HK-2 (cell line): ENCODE data around the gene TSPYL2.

ENCODE experiments used
- DNase-seq: peaks from one replicate; pipeline ENCODE4 v3.0.0-alpha.2; 2018; ENCODE audit not compliant: unreplicated experiment

Gene TSPYL2

DNA sequence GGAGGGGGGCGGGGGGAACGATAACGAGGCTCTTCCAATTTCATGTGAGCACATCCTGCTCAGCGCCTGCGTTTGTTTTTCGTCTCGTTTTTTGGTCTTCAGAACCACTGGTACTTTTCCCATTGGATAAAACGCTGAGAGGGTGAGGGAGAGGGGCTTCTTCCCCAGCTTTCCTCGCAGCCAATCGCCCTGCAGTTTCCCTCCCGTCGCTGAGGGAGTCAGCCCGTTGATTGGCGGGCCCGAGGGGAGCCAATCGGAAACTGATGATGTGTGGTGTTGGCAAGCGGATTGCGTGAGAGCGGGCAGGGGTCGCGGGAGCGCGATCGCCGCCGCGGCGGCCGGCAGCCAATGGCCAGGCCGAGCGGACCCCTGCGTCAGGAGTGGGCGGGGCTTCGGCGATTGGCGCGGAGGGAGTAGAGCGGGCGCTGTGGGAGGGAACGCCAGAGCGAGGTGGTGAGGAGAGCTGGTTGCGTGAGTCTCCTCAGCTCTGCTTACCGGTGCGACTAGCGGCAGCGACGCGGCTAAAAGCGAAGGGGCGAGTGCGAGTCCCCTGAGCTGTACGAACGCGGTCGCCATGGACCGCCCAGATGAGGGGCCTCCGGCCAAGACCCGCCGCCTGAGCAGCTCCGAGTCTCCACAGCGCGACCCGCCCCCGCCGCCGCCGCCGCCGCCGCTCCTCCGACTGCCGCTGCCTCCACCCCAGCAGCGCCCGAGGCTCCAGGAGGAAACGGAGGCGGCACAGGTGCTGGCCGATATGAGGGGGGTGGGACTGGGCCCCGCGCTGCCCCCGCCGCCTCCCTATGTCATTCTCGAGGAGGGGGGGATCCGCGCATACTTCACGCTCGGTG, at the start of gene TSPYL2:
TSS of gene TSPYL2 (plus strand) at position 443 of the 848 bp plus-strand sequence. CDS start at position 575, 132 bp downstream.
- peak; percentile 96 for DNase-seq

DNA sequence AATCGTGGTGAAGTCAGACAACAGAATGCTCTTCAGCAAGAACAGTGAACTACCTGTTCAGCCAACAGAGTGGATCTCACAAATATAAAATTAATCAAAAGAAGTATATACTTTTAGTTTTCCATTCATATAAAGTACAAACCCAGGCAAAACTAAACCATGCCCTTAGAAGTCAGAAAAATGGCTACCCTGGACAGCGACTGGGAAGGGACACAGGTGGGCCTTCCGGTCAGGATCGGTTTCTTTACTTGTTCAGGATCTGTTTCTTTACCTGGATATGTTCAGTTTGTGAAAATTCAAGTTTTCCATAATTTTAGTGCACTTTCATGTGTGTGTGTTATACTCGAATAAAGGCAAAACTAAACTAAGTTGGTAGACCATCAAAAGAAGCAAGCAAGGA, 46.0 kb upstream of the TSPYL2 start:
- no peak for DNase-seq

DNA sequence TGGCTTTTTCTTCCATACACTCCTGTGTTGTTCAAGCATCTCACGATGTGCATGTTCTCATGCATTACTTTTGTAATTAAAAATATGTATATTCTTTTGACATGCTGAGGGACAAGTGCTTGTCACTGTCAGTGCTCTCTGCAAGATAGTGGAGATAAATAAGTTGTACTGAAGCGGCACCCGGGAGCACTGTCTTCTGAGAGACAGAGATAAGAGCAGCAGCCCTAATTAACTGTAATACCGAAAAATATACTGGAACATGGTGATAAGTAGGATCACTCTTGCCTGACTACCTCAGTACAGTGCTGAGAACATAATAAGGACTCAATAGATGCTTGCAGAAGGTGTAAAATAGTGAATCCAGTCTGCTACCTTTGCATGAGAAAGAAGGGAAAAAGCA, 42.9 kb upstream of the TSPYL2 start:
- no peak for DNase-seq

DNA sequence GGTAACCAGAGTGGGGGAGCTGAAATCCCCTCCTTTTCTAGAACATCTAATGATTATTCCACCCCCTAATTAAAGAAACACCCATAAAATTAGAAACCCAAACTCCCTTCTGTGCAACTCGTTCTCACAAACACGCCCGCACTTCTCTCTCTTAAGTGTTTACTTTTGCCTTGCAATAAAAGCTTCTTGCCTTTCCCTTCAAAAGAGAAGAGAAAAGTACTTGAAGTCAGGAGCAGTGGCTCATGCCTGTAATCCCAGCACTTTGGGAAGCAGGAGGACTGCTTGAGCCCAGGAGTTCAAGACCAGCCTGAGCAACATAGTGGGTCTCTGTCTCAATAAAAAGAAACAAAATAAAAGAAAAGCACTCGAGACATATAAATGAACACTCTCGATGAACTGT, 37.2 kb upstream of the TSPYL2 start:
- DNase-seq = no peak

DNA sequence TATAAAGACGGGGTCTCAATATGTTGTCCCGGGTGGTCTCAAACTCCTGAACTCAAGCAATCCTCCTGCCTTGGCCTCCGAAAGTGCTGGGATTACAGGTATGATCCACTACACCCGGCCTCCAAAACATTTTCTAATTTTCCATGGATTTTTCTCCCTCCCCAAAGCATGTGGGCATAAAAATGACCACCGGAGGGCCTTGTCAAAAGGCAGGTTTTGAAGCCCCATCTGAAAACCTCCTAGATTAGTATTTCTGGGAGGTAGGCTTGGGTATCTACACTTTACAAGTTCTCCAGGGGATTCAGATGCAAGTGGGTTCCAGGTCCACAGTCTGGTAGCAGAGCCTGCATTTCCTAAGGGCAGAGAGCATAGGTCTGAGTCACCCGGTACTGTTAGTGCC, 34.9 kb upstream of the TSPYL2 start:
- no peak for DNase-seq

DNA sequence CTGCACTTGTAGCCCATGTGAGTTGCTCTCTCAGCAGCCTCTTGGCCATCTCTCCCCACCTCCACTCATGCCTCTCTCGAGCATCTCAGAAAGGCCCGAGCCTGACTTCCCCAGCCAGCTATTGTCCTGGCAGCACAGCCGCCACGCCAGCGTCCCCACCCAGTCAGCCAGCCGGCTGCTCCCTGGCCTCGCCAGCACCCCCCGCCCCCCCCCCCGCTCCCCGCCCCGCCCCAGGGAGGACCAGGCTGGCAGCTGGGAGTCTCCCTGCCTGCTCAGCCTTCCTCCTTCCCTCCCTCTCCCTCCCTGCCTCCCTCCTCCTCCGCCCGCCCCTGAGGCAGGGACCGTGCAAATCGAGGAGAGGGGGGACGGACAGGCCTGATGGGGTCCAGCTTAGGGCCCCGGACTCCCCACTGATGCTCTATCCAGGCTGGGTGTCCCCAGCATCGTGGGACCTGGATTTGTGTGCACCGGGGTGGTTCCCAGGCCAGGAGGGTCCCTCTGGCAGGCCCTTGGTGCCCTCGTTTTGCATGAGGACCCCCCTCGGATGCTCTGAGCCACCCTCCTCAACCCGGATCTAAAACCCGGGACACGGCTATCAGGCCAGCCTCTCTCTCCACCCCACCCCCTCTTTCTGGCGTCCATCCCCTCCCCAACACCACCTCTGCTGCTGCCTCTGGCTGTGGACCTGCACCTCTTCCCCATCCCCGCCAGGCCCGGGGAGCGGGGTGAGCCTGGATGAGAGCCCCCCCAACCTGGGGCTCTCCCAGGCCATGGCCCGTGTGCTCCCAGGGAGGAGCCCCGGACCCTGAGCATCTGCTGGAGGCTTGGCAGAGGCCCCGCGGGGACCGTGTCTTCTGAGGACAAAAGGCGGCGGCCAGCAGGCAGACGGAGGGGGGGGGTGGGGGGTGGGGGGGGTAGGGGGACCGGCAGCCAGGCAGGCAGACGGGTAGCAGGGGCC, 33.7 kb upstream of the TSPYL2 start, which contains the start of gene GPR173:
TSS of gene GPR173 (plus strand) at position 621 of the 958 bp plus-strand sequence. CDS start 27,833 bp downstream, outside the sequence.
- peak; percentile 71 for DNase-seq

DNA sequence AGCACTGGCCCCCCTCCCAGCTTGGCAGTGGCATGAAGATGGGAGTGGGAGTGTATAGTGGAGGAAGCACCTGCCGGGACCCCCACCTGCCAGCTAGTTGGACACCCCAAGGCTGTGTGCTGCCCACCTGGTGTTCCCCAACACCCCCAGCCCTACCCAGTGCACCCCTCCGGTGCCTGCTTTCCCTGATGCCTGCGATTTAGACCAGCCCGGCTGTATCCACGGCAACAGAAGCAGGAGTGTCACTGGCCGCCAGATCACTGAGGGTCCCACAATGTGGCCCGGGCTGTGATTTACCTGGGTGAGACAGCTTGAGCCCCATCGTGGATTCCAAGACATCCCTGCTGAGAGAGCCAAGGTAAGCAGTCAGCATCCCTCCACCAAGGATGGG, 33.0 kb upstream of the TSPYL2 start:
- no peak for DNase-seq

DNA sequence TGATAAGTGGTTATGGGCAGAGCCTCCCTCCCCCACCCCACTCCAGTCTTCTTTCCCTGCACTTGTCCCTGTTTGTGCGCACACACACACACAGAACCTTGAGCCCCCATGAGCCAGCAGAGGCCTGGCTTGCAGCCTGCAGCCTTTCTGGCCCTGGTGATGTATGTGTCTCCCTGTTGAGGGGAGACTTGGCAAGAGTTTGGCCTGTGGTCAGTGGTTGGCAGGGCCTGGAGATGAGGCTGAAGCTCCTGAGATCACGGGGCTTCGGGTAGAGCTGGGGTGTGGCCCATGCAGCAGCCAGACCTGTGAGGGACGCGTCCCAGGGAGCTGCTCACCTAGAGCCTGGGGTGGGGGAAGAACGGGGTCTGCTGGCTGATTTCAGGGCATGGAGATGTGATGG, 31.3 kb upstream of the TSPYL2 start:
- no peak for DNase-seq

DNA sequence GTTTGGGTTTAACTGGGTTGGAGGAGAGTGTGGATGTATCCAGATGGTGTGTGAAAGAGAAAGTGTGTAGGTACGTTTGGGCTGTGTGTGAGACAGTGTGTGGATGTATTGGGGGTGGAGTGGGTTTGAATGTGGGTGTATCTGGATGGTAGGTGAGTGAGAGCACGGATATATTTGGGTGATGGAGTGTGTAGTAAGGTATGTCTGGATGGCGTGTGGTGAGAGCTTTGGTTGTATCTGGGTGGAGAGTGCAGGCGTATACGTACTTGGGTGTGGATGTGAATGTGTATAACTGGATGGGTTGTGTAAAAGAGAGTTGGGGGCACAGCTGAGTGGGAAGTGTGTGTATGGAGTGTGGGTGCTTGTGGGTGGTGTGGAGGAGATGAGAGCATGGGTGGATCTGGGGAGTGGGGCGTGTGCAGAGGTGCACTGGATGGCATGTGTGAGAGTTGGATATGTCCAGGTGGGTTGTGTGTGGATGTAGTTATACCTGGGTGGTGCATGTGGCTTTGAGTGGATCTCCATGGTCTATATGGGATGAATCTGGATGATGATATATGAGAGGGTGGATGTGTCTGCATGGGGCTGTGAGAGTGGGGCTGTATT, 26.8 kb upstream of the TSPYL2 start:
- DNase-seq = no peak

DNA sequence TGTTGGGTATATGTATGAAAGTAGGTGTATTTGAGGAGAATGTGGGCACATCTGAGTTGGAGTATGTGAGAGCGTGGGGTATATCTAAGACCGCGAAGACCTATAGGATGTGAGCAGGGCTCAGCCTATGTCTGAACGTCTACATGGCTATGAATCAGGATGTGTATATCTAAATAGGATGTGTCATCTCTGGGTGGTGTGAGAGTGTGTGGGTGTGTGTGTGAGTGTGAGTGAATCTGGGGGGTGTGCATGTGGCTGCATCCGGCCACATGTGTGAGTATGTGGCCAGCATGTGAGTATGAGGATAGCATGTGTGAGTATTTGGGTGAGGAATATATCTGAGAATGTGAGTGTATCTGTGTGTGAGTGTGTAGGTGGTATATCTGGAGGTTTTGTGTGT, 25.9 kb upstream of the TSPYL2 start:
- DNase-seq = no peak

DNA sequence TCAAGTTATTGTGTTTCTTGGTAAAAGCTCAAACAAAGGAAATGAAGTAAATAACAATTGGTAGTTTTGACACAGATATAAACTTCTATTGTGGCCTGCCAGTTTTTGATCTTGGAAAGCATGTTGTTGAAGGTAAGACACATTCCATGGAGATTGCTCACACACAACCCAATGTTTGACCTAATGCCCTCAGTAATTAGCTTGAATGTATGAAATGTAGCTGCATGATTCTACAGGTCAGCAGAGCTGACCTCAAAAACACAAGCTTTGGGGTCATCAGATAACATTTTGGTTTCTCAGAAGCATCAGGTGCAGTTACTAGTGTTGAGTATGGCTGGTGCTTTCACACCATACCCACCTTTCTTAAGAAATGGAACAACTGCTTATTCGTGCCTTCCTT, 17.1 kb upstream of the TSPYL2 start:
- no peak for DNase-seq

DNA sequence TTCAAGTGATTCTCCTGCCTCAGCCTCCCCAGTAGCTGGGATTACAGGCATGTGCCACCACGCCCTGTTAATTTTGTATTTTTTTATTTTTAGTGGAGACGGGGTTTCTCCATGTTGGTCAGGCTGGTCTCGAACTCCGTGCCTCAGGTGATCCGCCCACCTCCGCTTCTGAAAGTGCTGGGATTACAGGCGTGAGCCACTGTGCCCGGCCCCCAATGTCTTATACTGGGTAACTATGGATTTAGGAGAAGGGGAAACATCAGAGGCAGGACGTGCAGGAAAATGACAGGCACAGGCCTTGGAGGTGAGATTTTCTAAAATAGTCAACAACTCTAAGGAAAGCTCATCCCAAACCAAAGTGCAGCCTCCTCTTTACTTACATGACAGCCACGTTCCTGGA, 11.1 kb upstream of the TSPYL2 start:
- DNase-seq = no peak

DNA sequence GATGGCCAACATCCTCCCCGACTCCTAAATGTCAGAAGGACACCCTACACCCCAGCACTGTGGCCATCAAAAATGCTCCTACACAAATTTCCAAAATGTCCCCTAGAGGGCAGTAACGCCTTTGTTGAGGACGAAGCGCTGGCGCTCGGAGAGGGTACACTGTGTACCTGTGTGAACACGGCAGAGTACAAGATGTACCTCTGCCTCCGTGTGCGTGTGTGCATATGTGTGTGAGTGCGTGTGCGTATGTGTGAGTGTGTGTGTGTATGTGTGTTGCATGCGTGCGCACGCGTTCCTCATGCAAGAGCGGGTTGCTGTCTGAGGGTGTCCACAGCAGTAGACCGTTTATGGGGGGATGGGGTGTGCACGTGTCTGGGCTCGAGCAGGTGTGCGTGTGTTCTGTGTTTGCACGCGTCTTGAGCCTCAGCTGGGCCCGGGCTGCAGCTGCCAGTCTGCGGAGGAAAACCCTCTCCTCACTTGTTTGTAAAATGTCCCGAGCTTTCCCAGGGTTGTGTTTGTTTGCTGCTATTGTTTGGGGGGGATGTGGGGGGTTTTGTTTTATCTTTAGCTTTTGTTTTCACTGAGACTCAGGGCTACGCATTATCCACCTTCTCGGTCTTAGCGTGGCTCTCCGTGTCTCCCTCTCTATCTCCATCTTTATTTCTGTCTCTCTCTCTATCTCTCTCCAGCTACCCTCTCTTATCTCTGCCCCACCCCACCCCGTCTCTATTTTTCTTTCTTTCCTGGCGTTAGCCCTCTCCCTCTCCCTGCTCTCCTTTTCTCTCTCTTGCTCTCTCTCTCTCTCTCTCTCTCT, 10.4 kb upstream of the TSPYL2 start:
- peak; percentile 26 for DNase-seq

DNA sequence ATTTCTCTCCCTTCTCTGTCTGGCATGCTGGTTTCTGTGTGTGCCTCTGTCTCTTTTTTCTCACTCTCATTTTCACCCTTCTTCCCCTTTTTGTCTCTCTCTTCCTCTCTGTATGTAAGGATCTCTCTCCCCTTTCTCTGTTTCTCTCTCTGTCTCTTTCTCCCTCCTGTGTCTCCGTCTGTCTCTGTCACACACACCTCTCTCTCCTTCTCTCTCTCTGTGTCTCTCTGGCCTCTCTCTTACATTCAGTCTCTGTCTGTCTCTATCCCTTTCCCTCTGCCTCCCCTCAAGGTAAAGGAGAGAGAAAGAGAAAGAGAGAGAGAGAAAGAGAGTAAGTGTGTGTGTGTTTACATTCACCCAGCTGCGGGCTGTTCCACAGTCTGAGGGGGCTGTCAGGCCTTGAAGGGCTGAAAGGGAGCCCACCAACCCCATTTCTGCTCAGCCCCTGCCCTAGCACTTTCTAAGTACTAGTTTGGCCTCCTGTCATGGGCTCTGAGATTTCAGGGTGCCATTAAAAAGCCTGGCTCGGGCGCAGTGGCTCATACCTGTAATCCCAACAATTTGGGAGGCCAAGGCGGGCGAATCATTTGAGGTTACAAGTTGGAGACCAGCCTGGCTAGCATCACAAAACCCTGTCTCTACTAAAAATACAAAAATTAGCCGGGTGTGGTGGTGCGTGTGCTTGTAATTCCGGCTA, 9.6 kb upstream of the TSPYL2 start:
- no peak for DNase-seq

DNA sequence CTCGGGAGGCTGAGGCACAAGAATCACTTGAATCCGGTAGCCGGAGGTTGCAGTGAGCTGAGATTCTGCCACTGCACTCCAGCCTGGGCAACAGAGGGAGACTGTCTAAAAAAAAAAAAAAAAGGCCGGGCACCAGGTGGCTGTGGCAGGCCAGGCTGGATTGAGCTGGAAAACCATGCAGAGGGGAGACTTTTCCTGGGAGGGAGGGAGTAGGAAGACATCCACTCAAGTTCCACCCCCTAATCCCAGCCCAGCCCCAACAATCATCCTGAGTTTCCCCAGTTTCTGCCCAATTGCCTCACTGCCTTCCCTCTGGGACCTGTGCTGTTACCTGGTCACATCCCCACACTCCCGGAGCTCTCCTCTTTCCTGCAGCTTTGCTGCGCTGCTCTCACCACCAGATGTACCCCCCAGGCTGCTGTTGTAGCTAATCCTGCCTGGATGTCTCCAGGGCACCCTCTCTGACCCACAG, 9.0 kb upstream of the TSPYL2 start:
- no peak for DNase-seq

DNA sequence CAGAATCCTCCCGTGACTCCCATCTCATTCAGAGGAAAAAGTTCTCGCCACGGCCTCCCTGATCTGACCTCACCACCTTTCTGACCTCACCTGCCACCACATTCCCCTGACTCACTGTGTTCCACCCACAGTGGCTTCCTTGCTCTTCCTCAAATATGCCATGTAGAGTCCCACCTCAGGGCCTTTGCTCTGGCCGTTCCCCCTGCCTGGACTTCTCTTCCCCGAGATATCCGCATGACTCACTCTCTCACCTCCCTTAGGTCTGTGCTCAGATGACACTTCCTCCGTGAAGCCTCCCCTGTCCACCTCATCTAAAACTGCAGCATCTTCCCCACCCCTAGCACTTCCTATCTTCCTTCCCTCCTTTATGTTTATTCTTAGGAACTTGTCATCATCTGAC, 7.2 kb upstream of the TSPYL2 start:
- peak; percentile 15 for DNase-seq

DNA sequence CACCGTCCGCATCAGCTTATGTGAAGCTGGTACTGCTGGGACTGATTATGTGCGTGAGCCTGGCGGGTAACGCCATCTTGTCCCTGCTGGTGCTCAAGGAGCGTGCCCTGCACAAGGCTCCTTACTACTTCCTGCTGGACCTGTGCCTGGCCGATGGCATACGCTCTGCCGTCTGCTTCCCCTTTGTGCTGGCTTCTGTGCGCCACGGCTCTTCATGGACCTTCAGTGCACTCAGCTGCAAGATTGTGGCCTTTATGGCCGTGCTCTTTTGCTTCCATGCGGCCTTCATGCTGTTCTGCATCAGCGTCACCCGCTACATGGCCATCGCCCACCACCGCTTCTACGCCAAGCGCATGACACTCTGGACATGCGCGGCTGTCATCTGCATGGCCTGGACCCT, 5.5 kb upstream of the TSPYL2 start:
- no peak for DNase-seq

DNA sequence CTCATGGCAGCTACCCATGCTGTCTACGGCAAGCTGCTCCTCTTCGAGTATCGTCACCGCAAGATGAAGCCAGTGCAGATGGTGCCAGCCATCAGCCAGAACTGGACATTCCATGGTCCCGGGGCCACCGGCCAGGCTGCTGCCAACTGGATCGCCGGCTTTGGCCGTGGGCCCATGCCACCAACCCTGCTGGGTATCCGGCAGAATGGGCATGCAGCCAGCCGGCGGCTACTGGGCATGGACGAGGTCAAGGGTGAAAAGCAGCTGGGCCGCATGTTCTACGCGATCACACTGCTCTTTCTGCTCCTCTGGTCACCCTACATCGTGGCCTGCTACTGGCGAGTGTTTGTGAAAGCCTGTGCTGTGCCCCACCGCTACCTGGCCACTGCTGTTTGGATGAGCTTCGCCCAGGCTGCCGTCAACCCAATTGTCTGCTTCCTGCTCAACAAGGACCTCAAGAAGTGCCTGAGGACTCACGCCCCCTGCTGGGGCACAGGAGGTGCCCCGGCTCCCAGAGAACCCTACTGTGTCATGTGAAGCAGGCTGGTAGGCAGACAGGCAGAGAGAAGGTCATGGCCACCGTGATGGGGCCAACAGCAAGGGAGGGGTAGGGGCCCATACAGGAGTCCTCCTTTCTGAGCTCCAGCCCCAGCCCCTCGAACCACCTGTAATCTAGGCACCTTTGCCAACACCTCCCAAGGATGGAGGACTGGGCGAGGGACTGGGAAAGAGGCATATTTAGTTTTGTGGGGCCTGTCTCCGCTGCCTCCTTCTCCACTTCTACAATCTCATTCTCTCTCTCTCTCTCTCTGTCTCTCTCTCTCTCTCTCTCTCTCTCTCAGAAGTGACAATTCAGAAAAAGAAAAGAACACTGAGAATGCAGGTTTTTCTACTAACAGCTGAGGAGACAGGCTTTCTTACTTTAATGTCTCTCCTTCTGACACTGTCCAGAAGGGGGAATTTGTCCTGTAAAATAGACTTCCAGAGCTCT, 4.7 kb upstream of the TSPYL2 start:
- no peak for DNase-seq

DNA sequence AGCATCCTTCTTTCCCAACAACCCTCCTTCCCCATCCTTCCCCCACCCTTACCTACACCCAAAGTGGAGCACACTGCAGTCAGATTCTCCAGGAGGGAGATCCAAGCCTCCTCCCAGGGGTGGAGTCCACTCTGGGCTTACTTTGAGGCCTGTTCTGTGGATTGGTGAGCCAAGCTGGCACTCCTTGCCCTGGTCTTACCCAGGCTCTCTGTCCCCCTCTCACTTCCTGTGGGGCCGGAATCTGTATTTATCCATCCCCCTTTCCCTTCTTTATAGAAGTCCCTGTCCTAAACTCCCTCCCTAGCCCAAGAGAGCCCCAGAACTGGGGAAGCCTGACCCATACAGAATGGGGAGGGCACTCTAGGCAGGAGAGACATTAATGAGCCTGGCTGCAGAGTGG, 3.2 kb upstream of the TSPYL2 start:
- DNase-seq = no peak
